Pancreas (tissue), 10 donors: Measurements from ENCODE around the gene HS3ST3A1. TPM values are rescaled to one million over a fixed set of nuclear protein-coding genes. Genes with fewer than 3 reads are reported as not detected.

Source experiments
- ATAC-seq, 4 donors: fragments of 200-7000 bp; cut with Tn5 transposase; one replicate each; pipeline versions ENCODE4 v1.8.0 to v1.9.1; 2020; ENCODE audit warnings: mild to moderate bottlenecking in 4 of 4, moderate library complexity in 4 of 4
- DNase-seq, 6 donors: peaks; one replicate each; pipeline ENCODE4 v3.0.0-alpha.2; 2020
- FAIRE-seq: peaks from 2 replicates; lab custom pipeline; 2012; peaks lifted over from hg19 to GRCh38; lab: Jason Lieb, UNC
- H3K27ac ChIP-seq, 4 donors: fragments of 200-600 bp; sonication (generic); 1 replicate in 3 of 4; 2 replicates in 1 of 4; pipeline versions ENCODE4 v1.5.0 to v1.8.0; 2020
- H3K27me3 ChIP-seq, 4 donors: fragments of 200-600 bp; one replicate each; pipeline ENCODE4 v1.8.0; 2021
- H3K36me3 ChIP-seq, 3 donors: fragments of 200-600 bp; sonication (generic) in 1 of 3; one replicate each; pipeline versions ENCODE4 v1.5.0 to v1.8.0; 2020 to 2021
- H3K4me1 ChIP-seq, 3 donors: fragments of 200-600 bp; one replicate each; pipeline ENCODE4 v1.8.0; 2021
- H3K4me3 ChIP-seq, 4 donors: fragments of 200-600 bp; sonication (generic) in 2 of 4; one replicate each; pipeline versions ENCODE4 v1.5.0 to v1.8.0; 2020 to 2021
- H3K9me3 ChIP-seq, 4 donors: fragments of 200-600 bp; one replicate each; pipeline ENCODE4 v1.8.0; 2021
- CTCF ChIP-seq, 4 donors: fragments of 200-600 bp; sonication (generic) in 3 of 4; IDR thresholded peaks; one replicate each; pipeline versions ENCODE4 v1.5.0 to v1.8.0; 2021; ENCODE audit warnings: antibody characterized with exemption in 4 of 4
- whole genome bisulfite sequencing, 2 donors: extraction: QIAGEN DNeasy Blood & Tissue Kit; methylation state at CpG; one replicate each; pipeline ENCODE4 v1.1.7; 2013; 5-methylcytosine and 5-hydroxymethylcytosine counted together
- intact Hi-C, 3 donors: fragments of 100-400 bp; cut with DNase I; formaldehyde crosslinking; loops; one replicate each; pipeline versions ENCODE4 v1.11.1 to v1.14.2; 2022
- polyA plus RNA-seq, 2 donors: library from polyadenylated mRNA; stranded (reverse); fragments of 200-250 nt; gene quantifications; one replicate each; pipeline ENCODE4 v1.2.3, GENCODE V29; 2013
- total RNA-seq, 6 donors: library from RNA; stranded (reverse); fragmentation: NEBNext Ultra II Directional in 4 of 6; extraction: Animal tissue kit (Norgen Biotek cat#: 25700) in 4 of 6; gene quantifications; one replicate each; pipeline versions ENCODE4 v1.2.1 to v1.2.4, GENCODE V29; 2021 to 2023
- donor health status: healthy with polysubstance abuse.
- donor health status: DM: no; HTN: no; CAD: no; lungs with moderate emphysema.
- donor health status: DM: no; HTN: no; CAD: no.
- donor health status: control.
- donor health status: control.
- donor health status: Bipolar disorder and iron deficiency.
- donor health status: DM: yes; HTN: yes; CAD: no.
- donor health status: DM: no; HTN: no; CAD: no.
- donor health status: DM: no; HTN: no; CAD: no.
- donor health status: DM: yes; HTN: yes; CAD: no.

HS3ST3A1 gene
- total and polyA plus RNA-seq, 8 donors: 0.05 to 1.1 (median 0.15) TPM; not detected in 3

GRCh38 chr17:13646411-13646810 lies 44.7 kb upstream of the HS3ST3A1 start:
- no peaks in the 10 kb centered on the region for H3K27me3 ChIP-seq
- FAIRE-seq (no peak), ATAC-seq (no peak), DNase-seq (no peak)
- H3K4me1 ChIP-seq: no peaks in the 10 kb centered on the region
- WGBS, 2 donors: 36 to 51% methylated on average over 2 of the region's 2 CpGs
- intact Hi-C loops: no loop called here
- H3K4me3 ChIP-seq: no peak overlapping the region
- H3K9me3 ChIP-seq: no peaks in the 10 kb centered on the region
- TF ChIP-seq CTCF (IDR thresholded peaks at IDR 0.05): no peak
- H3K27ac ChIP-seq: no peak overlapping the region
- no peaks in the 10 kb centered on the region for H3K36me3 ChIP-seq

- H3K27ac ChIP-seq: no peak overlapping the region
- intact Hi-C loops: no loop called here
- peaks cover 0 to 10% (median 0%) of the 10 kb centered on the region in 3 donors for H3K4me1 ChIP-seq
- ATAC-seq (no peak), DNase-seq (no peak), FAIRE-seq (no peak)
- WGBS, 2 donors: 79 to 81% methylated on average over 2 of the region's 2 CpGs
- TF ChIP-seq CTCF (IDR thresholded peaks at IDR 0.05): no peak
- H3K9me3 ChIP-seq: no peaks in the 10 kb centered on the region
- H3K4me3 ChIP-seq: no peak overlapping the region
- H3K36me3 ChIP-seq: no peaks in the 10 kb centered on the region
- no peaks in the 10 kb centered on the region for H3K27me3 ChIP-seq
Observed at GRCh38 chr17:13643180-13643579, 41.5 kb upstream of the HS3ST3A1 start.

- Histone ChIP-seq H3K27me3 (no peaks in the 10 kb centered on the region), H3K27ac (no peak overlapping the region), H3K4me3 (no peak overlapping the region), H3K4me1 (peaks cover 0 to 10% (median 0%) of the 10 kb centered on the region in 3 donors), H3K9me3 (no peaks in the 10 kb centered on the region), H3K36me3 (no peaks in the 10 kb centered on the region)
- WGBS, 2 donors: 34 to 36% methylated on average over 2 of the region's 2 CpGs
- intact Hi-C loops: no loop called here
- FAIRE-seq (no peak), ATAC-seq (no peak), DNase-seq (no peak)
- TF ChIP-seq CTCF (IDR thresholded peaks at IDR 0.05): no peak
Observed at GRCh38 chr17:13642188-13642587, 40.5 kb upstream of the HS3ST3A1 start.

GRCh38 chr17:13640551-13640950 lies 38.8 kb upstream of the HS3ST3A1 start:
- FAIRE-seq (no peak), DNase-seq (no peak), ATAC-seq (no peak)
- intact Hi-C loops: no loop called here
- peaks cover 0 to 10% (median 0%) of the 10 kb centered on the region in 3 donors for H3K4me1 ChIP-seq
- H3K27me3 ChIP-seq: no peaks in the 10 kb centered on the region
- no peak overlapping the region for H3K27ac ChIP-seq
- H3K4me3 ChIP-seq: no peak overlapping the region
- no peaks in the 10 kb centered on the region for H3K36me3 ChIP-seq
- no peaks in the 10 kb centered on the region for H3K9me3 ChIP-seq
- TF ChIP-seq CTCF (IDR thresholded peaks at IDR 0.05): no peak
- 40 to 51% methylated on average over 3 of the region's 3 CpGs for WGBS, 2 donors

GRCh38 chr17:13638855-13639458 lies 37.2 kb upstream of the HS3ST3A1 start:
- TF ChIP-seq CTCF (IDR thresholded peaks at IDR 0.05): no peak
- intact Hi-C loops: no loop called here
- DNase-seq (peak in 3 of 6 donors; percentile 11 to 65 (median 43)), ATAC-seq (peak; percentile 31 to 88 (median 64)), FAIRE-seq (no peak)
- Histone ChIP-seq H3K27me3 (peaks cover 0 to 4% (median 0%) of the 10 kb centered on the region in 4 donors), H3K4me1 (peaks cover 0 to 10% (median 0%) of the 10 kb centered on the region in 3 donors), H3K36me3 (no peaks in the 10 kb centered on the region), H3K9me3 (no peaks in the 10 kb centered on the region), H3K27ac (no peak overlapping the region), H3K4me3 (no peak overlapping the region)
- WGBS, 2 donors: 83 to 95% methylated on average over 1 of the region's 1 CpG
